Neural cell (in vitro differentiated cells): Measurements from ENCODE around the gene SUMO3. TPM values are rescaled to one million over a fixed set of nuclear protein-coding genes. Genes with fewer than 3 reads are reported as not detected.

ENCODE experiments used
- H2AFZ ChIP-seq: fragments of 200-600, 300-800 bp; sonication (generic), shearing (Covaris generic); 2 replicates; pipeline ENCODE4 v1.6.0; 2014; ENCODE audit warnings: low read depth, mild to moderate bottlenecking, antibody characterized with exemption, low read length, moderate library complexity
- H3F3A ChIP-seq: fragments of 200-600 bp; shearing (Covaris generic); 2 replicates; pipeline ENCODE4 v1.6.1; 2016; ENCODE audit warnings: mild to moderate bottlenecking, moderate library complexity, mixed read lengths, antibody characterized with exemption, low read length; ENCODE audit not compliant: insufficient read depth, poor library complexity, severe bottlenecking
- H3K27ac ChIP-seq: fragments of 200-600, 300-800 bp; sonication (generic), shearing (Covaris generic); 2 replicates; pipeline ENCODE4 v1.5.1; 2014; ENCODE audit warnings: mild to moderate bottlenecking, low read length, moderate library complexity
- H3K27me3 ChIP-seq: fragments of 300-800, 200-600 bp; sonication (generic), shearing (Covaris generic); 2 replicates; pipeline ENCODE4 v1.6.0; 2014; ENCODE audit warnings: mild to moderate bottlenecking, low read depth, low read length, moderate library complexity; ENCODE audit not compliant: insufficient read depth
- H3K36me3 ChIP-seq: fragments of 300-800, 200-600 bp; sonication (generic), shearing (Covaris generic); 2 replicates; pipeline ENCODE4 v1.5.1; 2014; ENCODE audit warnings: mild to moderate bottlenecking, antibody characterized with exemption, low read length, moderate library complexity; ENCODE audit not compliant: insufficient read depth
- H3K4me2 ChIP-seq: fragments of 300-800, 200-600 bp; sonication (generic), shearing (Covaris generic); 2 replicates; pipeline ENCODE4 v1.6.0; 2014; ENCODE audit warnings: mild to moderate bottlenecking, low read length
- H3K4me3 ChIP-seq: fragments of 300-800, 200-600 bp; sonication (generic), shearing (Covaris generic); 2 replicates; pipeline ENCODE4 v1.5.1; 2014; ENCODE audit warnings: mild to moderate bottlenecking, low read length, moderate library complexity
- H3K79me2 ChIP-seq: fragments of 200-600 bp; shearing (Covaris generic); replicated peaks from 2 replicates; pipeline ENCODE4 v1.6.0; 2014; ENCODE audit warnings: mild to moderate bottlenecking, low read length, moderate library complexity; ENCODE audit not compliant: insufficient read depth
- H3K9ac ChIP-seq: fragments of 300-800, 200-600 bp; sonication (generic), shearing (Covaris generic); 2 replicates; pipeline ENCODE4 v1.6.1; 2016; ENCODE audit warnings: mild to moderate bottlenecking, low read length, mixed read lengths
- H3K9me2 ChIP-seq: fragments of 200-600 bp; shearing (Covaris generic); 2 replicates; pipeline ENCODE4 v1.6.1; 2016; ENCODE audit warnings: mild to moderate bottlenecking, low read length, mixed read lengths; ENCODE audit not compliant: insufficient read depth
- H3K9me3 ChIP-seq: fragments of 200-600, 300-800 bp; sonication (generic), shearing (Covaris generic); 2 replicates; pipeline ENCODE4 v1.6.1; 2016; ENCODE audit warnings: mild to moderate bottlenecking, mixed run types, low read length, moderate library complexity, mixed read lengths
- H4K20me1 ChIP-seq: fragments of 200-600 bp; shearing (Covaris generic); 2 replicates; pipeline ENCODE4 v1.6.1; 2016; ENCODE audit warnings: mild to moderate bottlenecking, mixed run types; ENCODE audit not compliant: insufficient read depth
- EP300 ChIP-seq: fragments of 450-650 bp; conservative IDR thresholded peaks from 2 replicates; pipeline ENCODE4 v1.6.1; 2014; ENCODE audit warnings: antibody characterized with exemption, mild to moderate bottlenecking, moderate library complexity; ENCODE audit not compliant: poor library complexity, severe bottlenecking
- EZH2 ChIP-seq: fragments of 200-600, 300-800 bp; shearing (Covaris generic), sonication (generic); IDR thresholded peaks from 2 replicates; pipeline ENCODE4 v1.6.1; 2014; ENCODE audit warnings: antibody characterized with exemption, low read length, borderline replicate concordance, mild to moderate bottlenecking; ENCODE audit not compliant: insufficient read depth, poor library complexity, severe bottlenecking
- MXI1 ChIP-seq: fragments of 450-650 bp; conservative IDR thresholded peaks from 2 replicates; pipeline ENCODE4 v1.6.1; 2014; ENCODE audit warnings: antibody characterized with exemption, mild to moderate bottlenecking; ENCODE audit not compliant: poor library complexity, severe bottlenecking
- POLR2AphosphoS5 ChIP-seq: IDR thresholded peaks from 2 replicates; pipeline ENCODE4 v1.6.1; 2012
- RAD21 ChIP-seq: fragments of 450-650 bp; conservative IDR thresholded peaks from 2 replicates; pipeline ENCODE4 v1.6.1; 2014; ENCODE audit warnings: antibody characterized with exemption, mild to moderate bottlenecking, moderate library complexity
- SMC3 ChIP-seq: fragments of 450-650 bp; conservative IDR thresholded peaks from 2 replicates; pipeline ENCODE4 v1.6.1; 2014; ENCODE audit warnings: antibody characterized with exemption, mild to moderate bottlenecking, moderate library complexity; ENCODE audit not compliant: poor library complexity
- TAF1 ChIP-seq: IDR thresholded peaks from 2 replicates; pipeline ENCODE4 v1.6.1; 2012; ENCODE audit warnings: low read depth
- polyA plus RNA-seq: library from polyadenylated mRNA; depleted of rRNA; stranded (reverse); fragments of >200 nt; gene quantifications from 2 replicates; pipeline ENCODE4 v1.2.3, GENCODE V29; 2014
- TF ChIP-seq, protein P1 (sequence below): fragments of 450-650 bp; IDR thresholded peaks from 2 replicates; pipeline ENCODE4 v1.5.1; 2014; ENCODE audit warnings: antibody characterized with exemption, mild to moderate bottlenecking, moderate library complexity; ENCODE audit not compliant: poor library complexity, severe bottlenecking
- TF ChIP-seq, protein P2 (sequence below): IDR thresholded peaks from 2 replicates; pipeline ENCODE4 v1.6.1; 2012; ENCODE audit warnings: borderline replicate concordance

The SUMO3 gene
- polyA plus RNA-seq, 1 donor from 2014 or later = 113 TPM

DNA sequence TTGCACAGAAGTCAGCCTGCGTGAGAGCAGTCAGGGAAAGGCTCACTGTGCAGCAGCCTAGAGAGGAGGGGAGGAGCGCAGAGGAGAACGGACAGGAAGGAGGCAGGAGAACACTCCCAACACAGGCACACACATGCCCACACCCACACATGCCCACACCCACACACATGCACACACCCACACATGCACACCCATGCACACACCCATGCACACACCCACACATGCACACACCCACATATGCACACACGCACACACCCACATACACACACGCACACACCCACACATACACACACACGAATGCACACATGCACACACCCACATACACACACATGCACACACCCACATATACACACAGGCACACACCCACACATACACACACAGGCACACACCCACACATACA, 7.1 kb downstream of the SUMO3 start:
- no peaks in the 10 kb centered on the region for H3F3A ChIP-seq
- H3K4me2 ChIP-seq = no peak overlapping the region
- no peak overlapping the region for H2AFZ ChIP-seq
- H3K27ac ChIP-seq = no peak overlapping the region
- no peaks in the 10 kb centered on the region for H3K9me2 ChIP-seq
- H4K20me1 ChIP-seq = no peaks in the 10 kb centered on the region
- no peaks in the 10 kb centered on the region for H3K79me2 ChIP-seq
- H3K4me3 ChIP-seq = no peak overlapping the region
- H3K9ac ChIP-seq = no peak overlapping the region
- H3K36me3 ChIP-seq = no peaks in the 10 kb centered on the region
- TF ChIP-seq EP300 (no peak), EZH2 (no peak), TAF1 (no peak), SMC3 (no peak), RAD21 (no peak), MXI1 (no peak), POLR2AphosphoS5 (no peak)
- TF ChIP-seq, protein P1, sequence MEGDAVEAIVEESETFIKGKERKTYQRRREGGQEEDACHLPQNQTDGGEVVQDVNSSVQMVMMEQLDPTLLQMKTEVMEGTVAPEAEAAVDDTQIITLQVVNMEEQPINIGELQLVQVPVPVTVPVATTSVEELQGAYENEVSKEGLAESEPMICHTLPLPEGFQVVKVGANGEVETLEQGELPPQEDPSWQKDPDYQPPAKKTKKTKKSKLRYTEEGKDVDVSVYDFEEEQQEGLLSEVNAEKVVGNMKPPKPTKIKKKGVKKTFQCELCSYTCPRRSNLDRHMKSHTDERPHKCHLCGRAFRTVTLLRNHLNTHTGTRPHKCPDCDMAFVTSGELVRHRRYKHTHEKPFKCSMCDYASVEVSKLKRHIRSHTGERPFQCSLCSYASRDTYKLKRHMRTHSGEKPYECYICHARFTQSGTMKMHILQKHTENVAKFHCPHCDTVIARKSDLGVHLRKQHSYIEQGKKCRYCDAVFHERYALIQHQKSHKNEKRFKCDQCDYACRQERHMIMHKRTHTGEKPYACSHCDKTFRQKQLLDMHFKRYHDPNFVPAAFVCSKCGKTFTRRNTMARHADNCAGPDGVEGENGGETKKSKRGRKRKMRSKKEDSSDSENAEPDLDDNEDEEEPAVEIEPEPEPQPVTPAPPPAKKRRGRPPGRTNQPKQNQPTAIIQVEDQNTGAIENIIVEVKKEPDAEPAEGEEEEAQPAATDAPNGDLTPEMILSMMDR = no peak
- TF ChIP-seq, protein P2, sequence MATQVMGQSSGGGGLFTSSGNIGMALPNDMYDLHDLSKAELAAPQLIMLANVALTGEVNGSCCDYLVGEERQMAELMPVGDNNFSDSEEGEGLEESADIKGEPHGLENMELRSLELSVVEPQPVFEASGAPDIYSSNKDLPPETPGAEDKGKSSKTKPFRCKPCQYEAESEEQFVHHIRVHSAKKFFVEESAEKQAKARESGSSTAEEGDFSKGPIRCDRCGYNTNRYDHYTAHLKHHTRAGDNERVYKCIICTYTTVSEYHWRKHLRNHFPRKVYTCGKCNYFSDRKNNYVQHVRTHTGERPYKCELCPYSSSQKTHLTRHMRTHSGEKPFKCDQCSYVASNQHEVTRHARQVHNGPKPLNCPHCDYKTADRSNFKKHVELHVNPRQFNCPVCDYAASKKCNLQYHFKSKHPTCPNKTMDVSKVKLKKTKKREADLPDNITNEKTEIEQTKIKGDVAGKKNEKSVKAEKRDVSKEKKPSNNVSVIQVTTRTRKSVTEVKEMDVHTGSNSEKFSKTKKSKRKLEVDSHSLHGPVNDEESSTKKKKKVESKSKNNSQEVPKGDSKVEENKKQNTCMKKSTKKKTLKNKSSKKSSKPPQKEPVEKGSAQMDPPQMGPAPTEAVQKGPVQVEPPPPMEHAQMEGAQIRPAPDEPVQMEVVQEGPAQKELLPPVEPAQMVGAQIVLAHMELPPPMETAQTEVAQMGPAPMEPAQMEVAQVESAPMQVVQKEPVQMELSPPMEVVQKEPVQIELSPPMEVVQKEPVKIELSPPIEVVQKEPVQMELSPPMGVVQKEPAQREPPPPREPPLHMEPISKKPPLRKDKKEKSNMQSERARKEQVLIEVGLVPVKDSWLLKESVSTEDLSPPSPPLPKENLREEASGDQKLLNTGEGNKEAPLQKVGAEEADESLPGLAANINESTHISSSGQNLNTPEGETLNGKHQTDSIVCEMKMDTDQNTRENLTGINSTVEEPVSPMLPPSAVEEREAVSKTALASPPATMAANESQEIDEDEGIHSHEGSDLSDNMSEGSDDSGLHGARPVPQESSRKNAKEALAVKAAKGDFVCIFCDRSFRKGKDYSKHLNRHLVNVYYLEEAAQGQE = no peak
- no peaks in the 10 kb centered on the region for H3K27me3 ChIP-seq
- H3K9me3 ChIP-seq = no peaks in the 10 kb centered on the region

DNA sequence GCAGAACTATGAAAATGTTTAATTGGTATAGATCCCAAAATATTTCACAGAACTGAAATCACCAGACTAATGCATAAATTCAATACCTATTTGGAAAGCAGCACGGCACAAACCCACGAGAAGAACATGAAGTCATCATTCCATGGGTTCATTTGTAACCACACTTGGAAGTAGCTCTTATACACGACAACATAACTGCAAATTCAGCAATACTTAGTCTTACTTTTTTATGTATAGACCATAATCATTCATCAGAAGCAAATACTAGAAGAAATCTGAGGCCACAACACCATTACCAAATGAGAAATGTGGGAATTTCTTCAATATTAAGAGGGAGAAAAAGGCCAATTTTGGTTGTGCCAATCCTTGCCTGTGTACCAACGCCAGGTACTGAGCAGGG, 12.0 kb downstream of the SUMO3 start:
- no peaks in the 10 kb centered on the region for H3K36me3 ChIP-seq
- H3K27ac ChIP-seq = no peak overlapping the region
- TF ChIP-seq, protein P2 = no peak
- TF ChIP-seq SMC3 (no peak), EP300 (no peak), MXI1 (no peak), TAF1 (no peak), RAD21 (no peak), POLR2AphosphoS5 (no peak)
- TF ChIP-seq, protein P1 = no peak

More for the DNA sequence above, 12.0 kb downstream of the SUMO3 start:
- Histone ChIP-seq H3K79me2 (peaks cover 3% of the 10 kb centered on the region), H3K9ac (no peak overlapping the region), H3K4me2 (no peak overlapping the region), H2AFZ (no peak overlapping the region), H3K27me3 (no peaks in the 10 kb centered on the region), H3K9me2 (no peaks in the 10 kb centered on the region), H3K9me3 (no peaks in the 10 kb centered on the region), H3K4me3 (no peak overlapping the region), H4K20me1 (no peaks in the 10 kb centered on the region), H3F3A (no peaks in the 10 kb centered on the region)
